Uterus (tissue), 4 donors: ENCODE measurements around the gene CACNG8. TPM values are rescaled to one million over a fixed set of nuclear protein-coding genes. Genes with fewer than 3 reads are reported as not detected.

ENCODE experiments used
- DNase-seq, 2 donors: peaks; one replicate each; pipeline ENCODE4 v3.0.0-alpha.2; 2019 to 2020
- H3K27ac ChIP-seq, 2 donors: fragments of 200-600 bp; sonication (generic); 1 replicate in 1 of 2; 2 replicates in 1 of 2; pipeline ENCODE4 v1.5.1; 2016 to 2018
- H3K27me3 ChIP-seq, 2 donors: fragments of 200-600 bp; sonication (generic); one replicate each; pipeline ENCODE4 v1.5.1; 2018 to 2019; ENCODE audit warnings: control low read depth in 1 of 2
- H3K36me3 ChIP-seq, 2 donors: fragments of 200-600 bp; sonication (generic); one replicate each; pipeline ENCODE4 v1.5.1; 2019; ENCODE audit warnings: control low read depth in 1 of 2
- H3K4me1 ChIP-seq, 2 donors: fragments of 200-600 bp; sonication (generic); one replicate each; pipeline ENCODE4 v1.5.1; 2018 to 2019; ENCODE audit warnings: control low read depth in 1 of 2
- H3K4me3 ChIP-seq, 2 donors: fragments of 200-600 bp; sonication (generic); 1 replicate in 1 of 2; 2 replicates in 1 of 2; pipeline ENCODE4 v1.5.1; 2018 to 2019; ENCODE audit warnings: mild to moderate bottlenecking in 1 of 2
- H3K9me3 ChIP-seq, 2 donors: fragments of 200-600 bp; sonication (generic); one replicate each; pipeline ENCODE4 v1.5.1; 2019; ENCODE audit warnings: control low read depth in 1 of 2
- CTCF ChIP-seq, 4 experiments: fragments of 200-600 bp in 2 of 4; fragments of 450-650 bp in 2 of 4; sonication (generic) in 2 of 4; IDR thresholded peaks; one replicate each; pipeline ENCODE4 v1.5.1; 2016 to 2019; ENCODE audit warnings: antibody characterized with exemption in 4 of 4, mild to moderate bottlenecking in 2 of 4, moderate library complexity in 1 of 4
- POLR2A ChIP-seq, 2 donors: fragments of 450-650 bp; IDR thresholded peaks; one replicate each; pipeline ENCODE4 v1.6.1; 2016; ENCODE audit warnings: antibody characterized with exemption in 2 of 2, mild to moderate bottlenecking in 1 of 2, moderate library complexity in 1 of 2
- intact Hi-C: fragments of 100-400 bp; cut with DNase I; formaldehyde crosslinking; loops from one replicate; pipeline ENCODE4 v1.15.1; 2023; ENCODE audit warnings: low total_unique reads
- total RNA-seq, 4 donors: library from RNA; depleted of rRNA in 3 of 4; stranded (reverse); fragments of >200 nt in 3 of 4; gene quantifications; one replicate each; pipeline versions ENCODE4 v1.1.0 to v1.2.4, GENCODE V29; 2014 to 2023
- donor health status: DM: yes; HTN: yes; CAD: no.

Gene CACNG8
- total RNA-seq, 4 donors from 2014 or later = 0.21 to 0.24 TPM; not detected in 2

- peaks cover 0 to 4% of the 10 kb centered on the region in 2 donors for H3K27me3 ChIP-seq
- H3K36me3 ChIP-seq = no peaks in the 10 kb centered on the region
- intact Hi-C loops = no loop called here
- H3K27ac ChIP-seq = no peak overlapping the region
- H3K4me3 ChIP-seq = no peak overlapping the region
- no peak for DNase-seq
- H3K9me3 ChIP-seq = no peaks in the 10 kb centered on the region
- TF ChIP-seq POLR2A (IDR thresholded peaks at IDR 0.05) (no peak), CTCF (IDR thresholded peaks at IDR 0.05) (no peak)
- no peaks in the 10 kb centered on the region for H3K4me1 ChIP-seq
Observed at GRCh38 chr19:54001496-54001895, 38.8 kb downstream of the CACNG8 start.

GRCh38 chr19:54002495-54003315 lies 40.0 kb downstream of the CACNG8 start:
- DNase-seq = no peak
- Histone ChIP-seq H3K36me3 (no peaks in the 10 kb centered on the region), H3K27ac (no peak overlapping the region), H3K4me1 (no peaks in the 10 kb centered on the region), H3K9me3 (no peaks in the 10 kb centered on the region), H3K27me3 (peaks cover 0 to 4% of the 10 kb centered on the region in 2 donors), H3K4me3 (no peak overlapping the region)
- TF ChIP-seq CTCF (IDR thresholded peaks at IDR 0.05) = no peak
- TF ChIP-seq POLR2A (IDR thresholded peaks at IDR 0.05) = no peak
- intact Hi-C loops = no loop called here

- Histone ChIP-seq H3K36me3 (no peaks in the 10 kb centered on the region), H3K9me3 (no peaks in the 10 kb centered on the region), H3K4me3 (no peak overlapping the region), H3K4me1 (no peaks in the 10 kb centered on the region), H3K27me3 (no peaks in the 10 kb centered on the region), H3K27ac (no peak overlapping the region)
- intact Hi-C loops = no loop called here
- TF ChIP-seq CTCF (IDR thresholded peaks at IDR 0.05) (no peak), POLR2A (IDR thresholded peaks at IDR 0.05) (no peak)
- DNase-seq = no peak
Observed at GRCh38 chr19:54009440-54009839, 46.7 kb downstream of the CACNG8 start.

GRCh38 chr19:54010474-54010873 lies 47.7 kb downstream of the CACNG8 start:
- no peaks in the 10 kb centered on the region for H3K36me3 ChIP-seq
- no peak for TF ChIP-seq POLR2A (IDR thresholded peaks at IDR 0.05)
- no peak for TF ChIP-seq CTCF (IDR thresholded peaks at IDR 0.05)
- DNase-seq = no peak
- intact Hi-C loops = no loop called here
- H3K4me1 ChIP-seq = no peaks in the 10 kb centered on the region
- H3K27me3 ChIP-seq = no peaks in the 10 kb centered on the region
- no peak overlapping the region for H3K27ac ChIP-seq
- no peaks in the 10 kb centered on the region for H3K9me3 ChIP-seq
- H3K4me3 ChIP-seq = no peak overlapping the region

GRCh38 chr19:54011507-54012211 lies 48.9 kb downstream of the CACNG8 start:
- H3K27ac ChIP-seq = no peak overlapping the region
- H3K9me3 ChIP-seq = no peaks in the 10 kb centered on the region
- intact Hi-C loops = no loop called here
- no peaks in the 10 kb centered on the region for H3K36me3 ChIP-seq
- H3K27me3 ChIP-seq = no peaks in the 10 kb centered on the region
- H3K4me1 ChIP-seq = no peaks in the 10 kb centered on the region
- TF ChIP-seq POLR2A (IDR thresholded peaks at IDR 0.05) (no peak), CTCF (IDR thresholded peaks at IDR 0.05) (no peak)
- no peak overlapping the region for H3K4me3 ChIP-seq
- no peak for DNase-seq
